DMS114 treated with DMSO at 0.1 percent for 48 hours (cell line): Measurements from ENCODE around the gene CCDC170.
"Not testable (repeated sequence)": the region's sequence is repeated elsewhere in the genome, so short reads cannot be mapped to it uniquely, and the experiment has no call there.

Experiments used
- DNase-seq: peaks from one replicate; lab custom pipeline; 2025; ENCODE audit not compliant: unreplicated experiment; lab: John Stamatoyannopoulos, UW

Gene CCDC170

DNA sequence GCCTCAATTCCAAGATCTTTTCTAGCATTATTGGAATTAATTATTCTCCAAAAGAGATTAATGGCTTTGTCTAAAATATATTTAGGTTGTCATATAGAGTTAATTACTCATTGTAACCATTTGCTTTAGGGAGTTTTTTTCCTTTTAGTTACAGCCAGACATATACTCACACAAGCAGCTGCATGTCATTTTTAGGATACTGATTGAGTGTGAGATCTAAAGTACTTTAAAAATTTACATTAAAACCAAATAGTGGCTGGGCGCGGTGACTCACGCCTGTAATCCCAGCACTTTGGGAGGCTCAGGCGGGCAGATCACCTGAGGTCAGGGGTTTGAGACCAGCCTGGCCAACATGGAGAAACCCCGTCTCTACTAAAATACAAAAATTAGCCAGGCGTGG lies 51.1 kb downstream of the CCDC170 start:
- not testable (repeated sequence) for DNase-seq

DNA sequence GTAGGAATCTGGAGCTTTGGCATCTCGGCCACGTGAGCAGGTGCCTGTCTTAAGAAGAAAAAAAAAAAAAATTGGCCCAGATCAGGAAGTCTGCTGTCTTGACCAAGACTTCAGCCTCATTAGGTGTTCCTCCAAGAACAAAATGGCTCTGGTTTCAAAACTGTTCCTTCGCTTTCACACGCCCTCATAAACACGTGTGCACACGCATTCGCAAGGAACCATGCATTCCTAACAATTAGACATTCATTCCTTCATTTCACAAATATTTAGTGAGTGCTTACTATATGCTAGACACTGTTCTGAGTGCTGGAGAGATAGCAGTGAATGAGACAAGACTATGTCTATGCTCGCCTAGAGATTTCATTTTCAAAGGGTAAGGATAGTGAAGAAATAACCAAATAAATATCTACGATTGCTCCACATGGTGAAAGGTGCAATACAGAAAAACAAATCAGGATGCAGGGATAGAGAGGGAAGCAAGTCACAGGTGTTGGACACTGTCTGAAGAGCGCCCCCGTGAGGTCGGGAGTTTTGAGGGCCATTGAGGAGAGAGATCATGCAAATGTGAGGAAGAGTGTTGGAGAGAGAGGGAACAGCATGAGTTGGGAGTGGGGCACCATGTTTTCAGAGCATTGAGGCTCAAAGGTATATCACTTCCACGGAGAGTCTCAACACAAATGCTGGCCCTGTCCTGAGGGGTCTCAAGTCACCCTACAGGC lies 53.3 kb downstream of the CCDC170 start:
- DNase-seq = no peak

DNA sequence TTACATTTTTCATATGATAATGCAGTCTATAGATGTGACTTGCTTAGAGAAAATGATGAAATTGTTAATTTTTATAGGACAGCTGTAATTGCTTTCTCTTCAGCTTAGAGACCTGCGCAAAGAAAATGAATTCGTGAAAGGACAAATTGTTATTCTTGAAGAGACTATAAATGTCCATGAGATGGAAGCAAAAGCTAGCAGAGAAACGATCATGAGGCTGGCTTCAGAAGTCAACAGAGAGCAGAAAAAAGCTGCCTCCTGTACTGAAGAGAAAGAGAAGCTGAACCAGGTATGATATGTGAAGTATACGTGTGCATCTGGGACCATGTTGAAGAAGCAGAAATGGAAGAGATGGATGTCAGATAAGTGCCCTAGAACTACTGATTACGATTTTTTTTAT lies 54.4 kb downstream of the CCDC170 start:
- DNase-seq = no peak

DNA sequence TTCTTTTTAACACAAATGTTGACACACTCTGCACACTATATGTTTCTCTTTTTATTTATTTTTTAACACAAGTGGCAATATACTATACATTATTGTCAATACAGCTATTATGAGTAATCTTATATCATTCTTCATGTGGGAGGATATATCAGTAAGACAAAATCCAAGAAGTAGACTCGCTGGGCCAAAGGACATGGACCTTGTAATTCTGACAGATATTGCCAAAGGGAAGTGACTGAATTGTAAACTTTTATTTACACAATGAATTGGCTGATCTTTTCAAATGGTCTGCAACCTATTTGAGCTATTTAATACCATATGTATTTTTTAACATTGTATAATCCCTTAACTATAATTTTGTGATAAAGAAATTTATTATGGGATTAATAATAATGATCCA lies 56.0 kb downstream of the CCDC170 start:
- no peak for DNase-seq

DNA sequence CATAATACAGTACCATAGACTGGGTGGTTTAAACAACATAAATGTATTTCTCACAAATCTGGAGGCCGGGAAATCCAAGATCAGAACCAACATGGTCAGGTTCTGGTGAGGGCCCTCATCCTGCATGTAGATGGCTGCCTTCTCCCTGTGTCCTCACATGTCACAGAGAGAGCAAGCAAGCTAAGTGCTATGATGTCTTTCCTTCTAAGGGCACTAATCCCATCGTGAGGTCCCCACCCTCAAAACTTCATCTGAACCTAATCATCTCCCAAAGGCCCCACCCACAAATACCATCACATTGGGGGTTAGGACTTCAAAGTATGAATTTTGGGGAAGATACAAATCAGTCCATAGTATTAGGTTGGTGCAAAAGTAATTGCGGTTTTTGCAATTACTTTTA lies 56.8 kb downstream of the CCDC170 start:
- no peak for DNase-seq

DNA sequence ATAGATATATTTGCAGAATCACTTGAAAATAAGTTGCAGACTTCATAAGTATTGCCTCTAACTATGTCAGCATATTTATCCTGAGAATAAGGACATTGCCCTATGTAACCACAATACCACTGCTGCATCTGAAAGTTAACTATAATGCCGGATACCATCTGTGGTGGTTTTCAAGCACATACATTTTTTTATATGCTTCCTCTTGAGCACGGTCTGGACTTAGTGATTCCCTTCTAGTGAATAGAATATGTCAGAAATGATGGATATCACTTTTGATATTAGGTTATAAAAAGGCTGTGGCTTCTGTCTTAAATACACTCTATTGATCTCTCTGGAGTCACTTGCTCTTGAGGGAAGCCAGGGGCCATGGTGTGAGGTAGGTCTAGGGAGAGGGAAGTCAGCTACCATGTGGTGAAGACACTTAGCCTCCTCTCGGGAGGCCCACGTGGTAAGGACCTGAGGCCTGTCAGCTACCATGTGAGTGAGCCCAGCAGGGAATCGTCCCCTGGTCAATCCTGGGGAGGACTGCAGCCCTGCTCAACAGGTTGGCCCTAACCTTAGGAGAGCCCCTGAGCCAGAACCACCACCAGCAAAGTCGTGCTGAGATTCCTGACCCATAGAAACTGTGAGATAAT lies 57.5 kb downstream of the CCDC170 start:
- DNase-seq = no peak

DNA sequence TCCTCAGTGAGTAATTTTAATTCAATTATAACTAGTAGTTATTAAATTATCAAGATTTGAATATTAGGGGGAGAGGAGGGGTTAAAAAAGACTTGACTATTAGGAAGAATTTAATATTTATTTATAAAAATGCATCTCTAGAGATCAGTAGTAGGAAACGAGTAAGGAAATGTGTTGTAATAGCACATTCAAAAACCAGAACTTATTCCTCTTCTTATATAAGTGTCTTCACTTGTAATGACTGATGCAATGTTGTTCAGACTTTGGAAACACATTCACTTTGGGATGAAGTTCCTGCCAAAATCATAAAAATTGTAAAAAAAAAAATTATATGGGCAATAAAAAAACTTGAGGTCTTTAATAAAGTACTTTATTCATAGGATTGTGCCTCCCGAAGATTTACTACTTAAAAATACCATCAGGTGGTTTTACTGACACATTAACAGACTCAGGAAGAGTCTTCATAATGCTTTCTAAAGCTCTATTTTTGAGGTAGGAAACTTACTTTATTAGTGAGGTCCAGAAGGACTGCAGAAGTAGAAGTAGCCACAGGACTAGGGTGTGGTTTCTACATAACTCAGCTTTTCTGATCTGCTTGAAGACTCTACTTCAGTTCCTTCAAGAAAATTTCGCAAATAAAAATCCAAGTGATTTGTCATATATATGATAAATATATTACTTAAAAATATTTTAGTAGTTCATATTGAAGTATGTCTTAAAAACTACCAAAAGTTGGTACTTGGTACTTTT lies 59.8 kb downstream of the CCDC170 start:
- DNase-seq = no peak

DNA sequence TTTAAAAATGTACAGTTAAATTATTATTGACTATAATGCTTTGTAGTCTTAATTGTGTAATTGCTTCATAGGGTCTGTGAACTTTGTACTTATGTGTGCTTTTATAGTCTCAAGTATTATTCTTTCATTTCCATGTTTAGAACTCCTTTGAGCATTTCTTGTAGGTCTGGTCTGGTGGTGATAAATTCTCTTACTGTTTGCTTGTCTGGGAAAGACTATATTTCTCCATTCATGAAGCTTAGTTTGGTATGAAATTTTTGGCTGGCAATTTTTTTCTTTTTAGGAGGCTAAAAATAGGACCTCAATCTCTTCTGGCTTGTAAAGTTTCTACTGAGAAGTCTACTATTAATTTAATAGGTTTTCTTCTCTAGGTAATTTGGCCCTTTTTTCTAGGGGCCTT lies 67.4 kb downstream of the CCDC170 start:
- no peak for DNase-seq

DNA sequence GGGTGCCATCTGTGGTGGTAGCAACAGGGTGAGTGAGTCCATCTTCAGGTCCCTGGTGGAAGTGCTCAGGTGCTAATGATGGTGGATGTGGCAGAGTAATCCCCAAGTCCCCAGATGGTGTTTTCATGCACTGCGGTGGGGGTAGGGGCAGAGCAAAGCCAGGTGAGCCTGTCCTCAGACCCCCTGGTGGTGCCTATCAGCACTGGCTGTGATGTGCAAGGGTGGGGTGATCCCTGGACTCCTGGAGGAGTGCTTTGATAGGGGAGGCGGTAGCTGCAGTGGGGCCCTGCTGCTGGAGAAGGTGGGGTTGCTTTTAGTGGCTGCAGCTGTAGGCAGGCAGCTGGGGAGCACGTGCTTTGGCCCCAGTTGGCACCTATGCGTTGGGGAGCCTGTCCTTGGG lies 70.8 kb downstream of the CCDC170 start:
- DNase-seq = no peak

DNA sequence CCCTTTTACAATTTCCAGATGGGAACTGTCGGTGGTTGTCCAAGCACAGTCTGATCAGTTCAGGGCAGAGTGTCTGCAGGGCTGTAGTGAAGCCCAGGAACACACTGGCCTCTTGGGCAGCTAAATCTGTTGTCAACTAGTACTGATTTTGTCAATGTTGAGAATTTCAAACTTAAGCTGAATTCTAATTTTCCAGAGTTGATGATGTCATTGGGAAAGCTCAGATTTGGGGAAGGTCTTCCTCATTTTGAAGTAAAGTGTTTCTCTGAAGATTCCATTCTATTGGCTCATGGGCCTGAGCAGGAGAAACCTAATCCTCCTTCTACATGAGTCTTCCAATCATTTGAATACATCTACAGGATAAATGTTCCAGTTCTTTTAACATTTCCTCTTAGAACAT lies 72.1 kb downstream of the CCDC170 start:
- DNase-seq = no peak

DNA sequence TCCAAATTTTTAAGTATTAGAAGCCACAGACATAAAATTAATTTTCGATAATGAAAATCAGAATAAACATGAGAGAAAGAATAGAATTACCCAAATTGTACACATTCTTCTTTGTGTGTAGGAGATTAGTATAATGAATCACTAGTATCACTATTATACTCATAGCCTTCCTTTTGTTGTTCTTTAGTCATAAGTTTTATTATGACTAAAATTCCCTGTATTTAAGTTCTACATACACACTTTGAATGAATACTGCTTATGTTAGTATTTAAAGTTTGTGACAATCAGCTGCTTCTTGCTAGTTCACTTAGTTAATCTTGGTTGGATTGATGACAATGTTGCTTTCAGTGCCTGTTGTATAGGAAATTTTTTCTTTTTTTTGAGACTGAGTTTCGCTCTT lies 72.7 kb downstream of the CCDC170 start:
- DNase-seq = no peak

DNA sequence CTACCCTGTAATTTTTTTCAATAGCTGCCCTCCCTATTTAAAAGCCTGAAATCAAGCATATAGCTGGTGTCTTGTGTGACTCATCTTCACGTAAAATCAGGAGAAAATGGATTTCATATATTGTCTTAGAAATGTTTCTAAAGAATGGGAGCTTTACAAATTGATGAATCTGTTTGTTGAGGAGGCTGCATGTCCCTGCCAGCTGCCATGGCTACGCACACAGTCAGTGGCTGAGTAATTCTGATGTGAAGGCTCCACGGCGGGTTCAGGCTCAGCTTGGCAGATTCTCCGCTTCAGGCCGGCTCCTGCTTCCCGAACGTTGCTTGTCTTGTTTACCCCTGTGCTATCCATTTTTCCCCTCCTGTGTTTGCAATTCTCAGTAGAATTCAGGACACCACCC lies 82.8 kb downstream of the CCDC170 start:
- DNase-seq = no peak

DNA sequence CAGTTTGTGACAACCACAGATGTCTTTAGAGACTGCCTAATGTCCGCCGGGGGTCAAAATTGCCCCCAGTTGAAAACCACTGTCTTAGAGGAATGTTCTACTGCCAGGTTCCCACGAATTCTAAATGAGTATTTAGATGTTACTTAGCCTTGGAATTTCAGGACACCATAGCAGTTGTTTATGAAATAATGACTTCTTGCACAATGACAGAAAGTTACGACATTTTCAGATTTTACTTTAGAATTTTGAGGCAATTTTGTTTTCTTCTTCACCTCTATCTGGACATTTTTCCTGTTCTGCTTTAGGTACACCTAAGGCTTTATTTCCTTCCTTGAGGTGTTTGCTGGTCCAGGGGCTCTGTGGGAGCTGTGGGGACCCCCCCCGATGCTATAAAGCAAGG lies 83.4 kb downstream of the CCDC170 start:
- DNase-seq = no peak

DNA sequence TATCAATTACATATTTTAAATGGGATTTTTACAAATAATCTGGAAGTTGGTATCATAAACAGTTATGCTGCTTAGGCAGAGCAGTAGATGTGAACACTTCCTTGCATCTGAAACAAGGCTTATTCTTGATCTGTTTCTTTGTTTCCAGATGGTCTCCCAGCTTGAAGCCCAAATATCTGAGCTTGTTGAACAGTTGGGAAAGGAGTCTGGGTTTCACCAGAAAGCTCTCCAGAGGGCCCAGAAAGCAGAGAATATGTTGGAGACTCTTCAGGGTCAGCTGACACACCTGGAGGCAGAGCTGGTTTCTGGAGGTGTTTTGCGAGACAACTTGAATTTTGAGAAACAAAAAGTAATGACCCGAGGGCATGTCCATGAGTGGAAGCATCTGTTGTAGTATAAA lies 91.9 kb downstream of the CCDC170 start:
- no peak for DNase-seq

DNA sequence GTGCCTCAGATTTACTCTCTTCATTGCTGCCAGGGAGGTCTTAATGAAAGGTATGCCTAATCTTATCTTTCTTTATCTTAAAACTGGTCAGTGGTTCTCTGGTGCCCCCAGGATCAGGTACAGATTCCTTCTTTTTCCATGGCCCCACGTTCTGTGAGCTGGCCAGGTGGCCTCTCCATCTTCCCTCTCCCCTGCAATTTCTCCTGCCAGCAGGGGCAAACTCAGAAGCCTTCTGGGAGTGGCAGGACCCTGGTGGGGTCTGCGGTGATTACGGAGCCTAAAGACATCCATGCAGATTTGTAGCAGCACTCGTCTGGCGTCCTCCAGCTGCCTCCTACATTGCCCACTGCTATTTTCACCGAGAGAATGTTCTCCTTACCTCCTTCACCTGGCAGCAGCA lies 95.8 kb downstream of the CCDC170 start:
- no peak for DNase-seq

DNA sequence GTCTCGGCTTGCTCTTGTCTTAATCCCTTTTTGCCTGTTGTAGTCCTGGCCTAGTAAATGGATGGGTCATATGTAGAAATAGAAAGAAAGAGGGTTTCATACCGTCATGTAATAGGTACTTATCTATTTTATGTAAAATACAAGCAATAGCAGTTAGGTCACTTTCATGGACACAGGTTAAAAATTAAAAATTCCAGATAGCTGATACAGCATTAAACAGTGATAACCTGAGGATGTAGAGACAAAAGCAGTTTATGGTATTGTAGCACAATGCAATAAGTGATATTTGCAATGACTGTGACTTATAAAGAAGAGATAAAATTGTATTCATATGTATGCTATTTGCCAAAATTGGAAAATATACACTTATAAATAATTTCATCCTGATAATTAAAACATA lies 96.9 kb downstream of the CCDC170 start:
- no peak for DNase-seq

DNA sequence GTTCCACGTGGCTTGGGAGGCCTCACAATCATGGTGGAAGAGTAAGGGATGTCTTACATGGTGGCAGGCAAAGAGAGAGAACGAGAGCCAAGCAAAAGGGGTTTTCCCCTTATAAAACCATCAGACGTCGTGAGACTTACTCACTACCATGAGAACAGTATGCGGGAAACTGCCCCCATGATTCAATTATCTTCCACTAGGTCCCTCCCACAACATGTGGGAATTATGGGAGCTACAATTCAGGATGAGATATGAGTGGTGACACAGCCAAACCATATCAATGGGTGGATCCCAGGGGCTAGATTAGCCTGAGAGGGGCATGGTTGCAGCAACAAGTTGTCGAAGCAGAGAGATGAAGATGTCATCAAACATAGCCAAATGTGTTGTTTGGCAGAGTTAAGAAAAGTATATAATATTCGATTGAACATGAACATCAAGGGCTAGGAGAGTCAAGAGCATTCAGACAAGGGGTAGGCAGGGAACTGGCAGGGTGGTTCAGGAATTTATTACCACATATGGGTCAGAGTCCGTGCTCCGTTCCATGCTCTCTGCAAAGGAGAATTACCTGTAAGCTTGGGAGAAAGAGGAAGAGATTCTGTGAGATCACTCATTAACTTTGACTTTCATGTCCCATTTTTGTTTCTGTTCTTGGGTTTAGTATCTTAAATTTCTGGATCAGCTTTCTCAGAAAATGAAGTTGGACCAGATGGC lies 98.8 kb downstream of the CCDC170 start:
- no peak for DNase-seq

DNA sequence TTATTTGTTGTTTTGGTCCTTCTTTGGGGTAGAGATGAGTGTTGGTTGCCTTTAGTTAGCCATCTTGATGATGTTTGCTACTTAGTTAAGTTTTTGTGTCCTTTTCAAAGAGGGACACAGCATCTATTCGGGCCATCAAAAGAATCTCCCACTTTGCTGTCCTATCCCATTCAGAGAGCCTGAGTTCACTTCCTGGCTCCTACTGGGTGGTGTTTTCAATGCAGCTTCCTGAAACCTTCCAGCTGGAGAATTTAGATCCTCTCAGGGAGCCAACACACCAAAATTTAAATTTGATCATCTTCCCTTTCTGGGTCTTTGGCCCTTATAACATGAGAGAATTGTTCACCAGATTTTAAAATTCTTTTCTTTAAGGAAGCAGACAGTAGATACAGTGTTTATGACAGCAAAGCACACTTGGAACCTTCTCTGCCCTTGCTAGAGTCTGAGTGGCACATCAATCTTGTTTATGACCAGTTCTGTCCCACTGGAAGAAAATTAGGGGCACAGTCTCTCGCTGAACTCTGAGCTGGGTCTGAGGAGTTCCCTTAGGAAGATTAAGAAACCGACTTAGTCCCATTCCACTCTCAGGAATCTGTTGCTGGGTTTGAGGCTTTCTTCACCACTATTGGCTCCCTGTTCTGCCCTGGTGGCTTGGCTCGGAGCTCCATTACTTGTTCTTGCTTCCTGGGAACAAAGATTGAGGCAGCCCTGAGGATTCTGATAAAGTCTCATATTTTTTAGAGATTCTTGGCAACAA lies 115.5 kb downstream of the CCDC170 start:
- DNase-seq = no peak

DNA sequence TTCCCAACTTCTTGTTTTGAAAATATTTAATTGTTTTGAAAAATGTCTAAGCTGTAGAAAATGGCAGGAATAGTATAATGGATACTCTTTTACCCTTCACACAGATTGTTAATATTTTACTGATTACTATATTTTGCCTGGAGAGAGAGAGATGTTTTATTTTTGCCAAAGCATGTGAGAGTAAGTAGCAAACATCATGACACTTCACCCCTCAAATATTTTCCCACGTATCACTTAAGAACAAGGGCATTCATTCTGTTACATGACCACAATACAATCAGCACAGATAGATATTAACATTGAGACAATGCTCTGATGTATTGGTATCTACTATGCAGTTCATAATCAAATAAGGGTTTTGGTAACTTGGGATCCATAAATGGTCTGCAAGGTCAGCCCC lies 116.5 kb downstream of the CCDC170 start:
- DNase-seq = no peak

DNA sequence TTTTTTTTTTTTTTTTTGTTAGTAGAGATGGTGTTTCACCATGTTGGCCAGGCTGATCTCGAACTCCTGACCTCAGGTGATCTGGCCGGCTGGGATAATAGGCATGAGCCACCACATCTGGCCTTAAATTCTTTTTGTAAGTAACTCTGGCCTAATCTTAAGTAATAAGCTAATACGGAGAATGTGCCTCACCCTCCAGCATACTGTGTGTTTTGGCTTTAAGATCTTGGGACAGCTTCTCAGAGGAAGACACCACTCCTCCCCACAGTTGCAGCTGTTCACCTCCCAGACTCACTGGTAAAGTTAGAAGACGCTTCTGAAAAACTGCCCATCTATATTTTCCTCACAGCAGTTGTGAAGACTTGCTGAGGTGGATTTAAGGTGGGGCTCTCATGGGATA lies 120.8 kb downstream of the CCDC170 start:
- no peak for DNase-seq

DNA sequence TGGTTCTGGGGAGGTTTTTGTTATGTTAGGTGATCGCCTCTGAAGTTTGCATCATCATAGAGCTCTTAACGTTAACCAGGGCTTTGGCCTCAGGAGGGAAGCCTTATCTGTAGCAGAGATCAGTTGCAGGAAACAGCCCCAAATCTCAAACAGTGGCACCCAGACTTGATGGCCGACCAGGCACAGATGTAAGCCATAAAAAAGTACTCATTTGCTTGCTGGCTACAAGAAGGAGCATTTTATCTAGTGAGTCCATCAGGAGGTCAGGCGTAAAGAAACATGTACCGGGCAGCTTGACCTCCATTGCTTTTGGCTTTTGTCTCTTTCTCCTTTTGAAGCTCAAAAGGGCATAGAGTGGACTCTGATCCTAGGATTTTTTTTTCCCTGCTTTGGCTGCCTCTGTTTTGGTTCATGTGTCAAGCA lies 122.3 kb downstream of the CCDC170 start:
- no peak for DNase-seq
